ENCODE data around the gene NETO1.

DNA sequence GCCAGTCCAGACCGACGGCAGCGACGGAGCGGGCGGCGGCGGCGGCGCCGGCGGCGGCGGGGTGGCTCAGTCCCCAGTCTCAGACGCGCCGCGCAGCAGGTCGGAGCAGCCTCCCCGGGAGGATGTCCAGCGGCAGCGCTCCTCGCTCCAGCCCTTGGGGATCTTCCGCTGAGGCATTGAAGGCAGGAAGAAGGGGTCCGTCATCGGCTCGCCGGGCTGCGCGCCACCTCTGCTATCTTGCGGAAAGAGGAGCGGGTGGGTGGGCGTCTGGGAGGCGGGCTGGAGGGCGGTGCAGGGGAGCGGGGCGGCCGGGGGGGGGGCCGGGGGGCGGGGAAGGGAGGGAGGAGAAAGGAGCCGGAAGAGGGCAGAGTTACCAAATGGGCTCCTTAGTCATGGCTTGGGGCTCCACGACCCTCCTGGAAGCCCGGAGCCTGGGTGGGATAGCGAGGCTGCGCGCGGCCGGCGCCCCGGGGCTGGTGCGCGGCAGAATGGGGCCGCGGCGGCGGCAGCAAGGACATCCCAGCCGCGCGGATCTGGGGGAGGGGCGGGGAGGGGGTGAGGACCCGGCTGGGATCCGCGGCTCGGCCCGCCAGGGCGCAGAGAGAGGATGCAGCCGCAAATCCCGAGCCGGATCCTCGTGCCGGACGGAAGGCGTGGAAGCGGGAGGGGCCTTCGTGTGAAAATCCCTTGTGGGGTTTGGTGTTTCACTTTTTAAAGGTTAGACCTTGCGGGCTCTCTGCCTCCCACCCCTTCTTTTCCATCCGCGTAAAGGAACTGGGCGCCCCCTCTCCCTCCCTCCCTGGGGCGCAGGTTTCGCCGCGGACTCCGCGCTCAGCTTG is at the start of gene NETO1:
- TF ChIP-seq, protein P1, sequence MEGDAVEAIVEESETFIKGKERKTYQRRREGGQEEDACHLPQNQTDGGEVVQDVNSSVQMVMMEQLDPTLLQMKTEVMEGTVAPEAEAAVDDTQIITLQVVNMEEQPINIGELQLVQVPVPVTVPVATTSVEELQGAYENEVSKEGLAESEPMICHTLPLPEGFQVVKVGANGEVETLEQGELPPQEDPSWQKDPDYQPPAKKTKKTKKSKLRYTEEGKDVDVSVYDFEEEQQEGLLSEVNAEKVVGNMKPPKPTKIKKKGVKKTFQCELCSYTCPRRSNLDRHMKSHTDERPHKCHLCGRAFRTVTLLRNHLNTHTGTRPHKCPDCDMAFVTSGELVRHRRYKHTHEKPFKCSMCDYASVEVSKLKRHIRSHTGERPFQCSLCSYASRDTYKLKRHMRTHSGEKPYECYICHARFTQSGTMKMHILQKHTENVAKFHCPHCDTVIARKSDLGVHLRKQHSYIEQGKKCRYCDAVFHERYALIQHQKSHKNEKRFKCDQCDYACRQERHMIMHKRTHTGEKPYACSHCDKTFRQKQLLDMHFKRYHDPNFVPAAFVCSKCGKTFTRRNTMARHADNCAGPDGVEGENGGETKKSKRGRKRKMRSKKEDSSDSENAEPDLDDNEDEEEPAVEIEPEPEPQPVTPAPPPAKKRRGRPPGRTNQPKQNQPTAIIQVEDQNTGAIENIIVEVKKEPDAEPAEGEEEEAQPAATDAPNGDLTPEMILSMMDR (IDR thresholded peaks at IDR 0.05) = no peak
- no peak for TF ChIP-seq POLR2A (IDR thresholded peaks at IDR 0.05)

All from sigmoid colon (tissue), 3 donors.